SU-DHL-6 (cell line): ENCODE data around the gene ZBTB16.

ENCODE experiments used
- H2AFZ ChIP-seq: fragments of 200-600 bp; sonication (generic); 2 replicates; pipeline ENCODE4 v1.6.1; 2014; ENCODE audit warnings: low read depth, mild to moderate bottlenecking, moderate library complexity, mixed read lengths, antibody characterized with exemption, low read length; ENCODE audit not compliant: severe bottlenecking
- H3F3A ChIP-seq: fragments of 200-600 bp; shearing (Covaris generic); 2 replicates; pipeline ENCODE4 v1.6.0; 2016; ENCODE audit warnings: antibody characterized with exemption, mild to moderate bottlenecking; ENCODE audit not compliant: insufficient read depth
- H3K27ac ChIP-seq: fragments of 200-600 bp; sonication (generic); 2 replicates; pipeline ENCODE4 v1.5.1; 2016; ENCODE audit warnings: low read depth, mild to moderate bottlenecking, low read length, moderate library complexity, mixed read lengths
- H3K27me3 ChIP-seq: fragments of 200-600 bp; sonication (generic), shearing (Covaris generic); 2 replicates; pipeline ENCODE4 v1.6.0; 2014; ENCODE audit warnings: mild to moderate bottlenecking, low read length
- H3K36me3 ChIP-seq: fragments of 200-600 bp; sonication (generic); 2 replicates; pipeline ENCODE4 v1.6.1; 2014; ENCODE audit warnings: mild to moderate bottlenecking, low read length, mixed read lengths
- H3K4me2 ChIP-seq: fragments of 300-600, 200-600 bp; shearing (Covaris generic), sonication (generic); 2 replicates; pipeline ENCODE4 v1.6.0; 2014; ENCODE audit warnings: low read length, low read depth, mild to moderate bottlenecking; ENCODE audit not compliant: poor library complexity, severe bottlenecking
- H3K4me3 ChIP-seq: fragments of 200-600 bp; sonication (generic); 2 replicates; pipeline ENCODE4 v1.5.1; 2014; ENCODE audit warnings: antibody characterized with exemption, low read length, mild to moderate bottlenecking, mixed read lengths; ENCODE audit not compliant: insufficient read depth, poor library complexity, severe bottlenecking
- H3K79me2 ChIP-seq: fragments of 200-600 bp; sonication (generic); 2 replicates; pipeline ENCODE4 v1.6.1; 2014; ENCODE audit warnings: mild to moderate bottlenecking, low read length, moderate library complexity; ENCODE audit not compliant: insufficient read depth
- H3K9ac ChIP-seq: fragments of 200-600 bp; sonication (generic); 2 replicates; pipeline ENCODE4 v1.7.0; 2014; ENCODE audit warnings: mild to moderate bottlenecking, low read length
- H3K9me2 ChIP-seq: fragments of 200-600 bp; sonication (generic); replicated peaks from 2 replicates; pipeline ENCODE4 v1.6.1; 2014; ENCODE audit warnings: low read length; ENCODE audit not compliant: insufficient read depth
- H3K9me3 ChIP-seq: fragments of 200-600 bp; sonication (generic); 2 replicates; pipeline ENCODE4 v1.6.1; 2014; ENCODE audit warnings: low read length, mixed read lengths; ENCODE audit not compliant: insufficient read depth
- H4K20me1 ChIP-seq: fragments of 200-600 bp; sonication (generic); 2 replicates; pipeline ENCODE4 v1.6.1; 2014; ENCODE audit warnings: low read depth, mild to moderate bottlenecking, antibody characterized with exemption, low read length, moderate library complexity, mixed read lengths
- EZH2phosphoT487 ChIP-seq: fragments of 200-600 bp; sonication (generic), shearing (Covaris generic); conservative IDR thresholded peaks from 2 replicates; pipeline ENCODE4 v1.6.1; 2018; ENCODE audit warnings: mild to moderate bottlenecking, antibody characterized with exemption, low read length, moderate library complexity, mixed read lengths
- TF ChIP-seq, protein P1 (sequence below): fragments of 200-600 bp; sonication (generic); IDR thresholded peaks from one replicate; pipeline ENCODE4 v1.5.1; 2017; ENCODE audit warnings: antibody characterized with exemption, mild to moderate bottlenecking, low read length, moderate library complexity; ENCODE audit not compliant: insufficient read depth, poor library complexity, severe bottlenecking

ZBTB16 gene

DNA sequence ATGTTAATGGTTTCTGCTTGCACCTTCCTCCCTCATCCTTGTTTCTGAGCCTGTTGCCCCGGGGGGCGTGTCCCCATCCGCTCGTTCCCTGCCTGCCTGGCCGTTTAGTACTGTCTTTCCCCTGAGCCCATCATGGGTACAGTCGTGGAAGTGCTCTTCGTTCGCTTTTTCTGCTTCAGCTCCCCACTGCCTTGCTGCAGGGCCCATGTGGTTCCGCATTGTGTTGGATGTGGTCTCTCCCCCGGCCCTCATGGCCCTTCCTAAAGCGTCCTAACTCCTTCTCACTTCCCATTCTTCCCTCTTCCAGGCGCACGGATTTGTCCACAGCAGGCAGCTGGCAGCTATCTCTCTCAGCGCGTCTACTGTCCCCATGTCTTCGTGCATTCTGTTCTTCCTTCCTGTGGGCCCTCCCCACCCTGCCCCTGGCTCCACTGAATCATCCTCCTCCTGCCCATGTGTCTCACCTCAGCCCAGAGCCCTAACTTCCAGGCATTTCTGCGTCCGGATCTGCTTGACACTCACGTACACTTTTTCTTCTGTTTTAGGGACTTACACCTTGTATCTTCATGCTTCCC, 98.1 kb downstream of the ZBTB16 start:
- Histone ChIP-seq H3K9me2 (no peaks in the 10 kb centered on the region), H3K36me3 (no peaks in the 10 kb centered on the region), H3K4me3 (no peak overlapping the region), H3K27me3 (no peaks in the 10 kb centered on the region), H3K27ac (no peak overlapping the region), H3K4me2 (no peak overlapping the region), H4K20me1 (no peaks in the 10 kb centered on the region), H3F3A (no peaks in the 10 kb centered on the region), H3K79me2 (no peaks in the 10 kb centered on the region), H3K9me3 (no peaks in the 10 kb centered on the region), H2AFZ (no peak overlapping the region), H3K9ac (no peak overlapping the region)
- TF ChIP-seq, protein P1, sequence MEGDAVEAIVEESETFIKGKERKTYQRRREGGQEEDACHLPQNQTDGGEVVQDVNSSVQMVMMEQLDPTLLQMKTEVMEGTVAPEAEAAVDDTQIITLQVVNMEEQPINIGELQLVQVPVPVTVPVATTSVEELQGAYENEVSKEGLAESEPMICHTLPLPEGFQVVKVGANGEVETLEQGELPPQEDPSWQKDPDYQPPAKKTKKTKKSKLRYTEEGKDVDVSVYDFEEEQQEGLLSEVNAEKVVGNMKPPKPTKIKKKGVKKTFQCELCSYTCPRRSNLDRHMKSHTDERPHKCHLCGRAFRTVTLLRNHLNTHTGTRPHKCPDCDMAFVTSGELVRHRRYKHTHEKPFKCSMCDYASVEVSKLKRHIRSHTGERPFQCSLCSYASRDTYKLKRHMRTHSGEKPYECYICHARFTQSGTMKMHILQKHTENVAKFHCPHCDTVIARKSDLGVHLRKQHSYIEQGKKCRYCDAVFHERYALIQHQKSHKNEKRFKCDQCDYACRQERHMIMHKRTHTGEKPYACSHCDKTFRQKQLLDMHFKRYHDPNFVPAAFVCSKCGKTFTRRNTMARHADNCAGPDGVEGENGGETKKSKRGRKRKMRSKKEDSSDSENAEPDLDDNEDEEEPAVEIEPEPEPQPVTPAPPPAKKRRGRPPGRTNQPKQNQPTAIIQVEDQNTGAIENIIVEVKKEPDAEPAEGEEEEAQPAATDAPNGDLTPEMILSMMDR = no peak
- TF ChIP-seq EZH2phosphoT487 = no peak

DNA sequence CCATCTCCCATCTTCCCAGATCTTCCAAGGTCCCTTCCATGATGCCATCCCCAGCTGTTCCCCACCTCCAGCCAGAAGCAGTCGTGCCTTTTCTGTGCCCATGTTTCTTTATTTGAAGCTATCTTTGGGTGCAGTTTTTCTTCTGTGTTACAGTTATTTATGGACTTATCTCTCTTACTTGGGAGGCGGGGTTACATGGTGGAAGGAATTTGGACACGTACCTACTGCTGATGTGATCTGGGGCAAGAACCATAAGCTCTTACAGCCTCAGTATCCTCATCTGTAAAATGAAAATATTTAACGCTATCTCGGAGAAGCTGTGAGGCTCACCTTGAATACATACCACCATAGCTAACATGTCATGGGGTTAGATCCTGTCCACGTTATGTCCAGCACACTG, 98.9 kb downstream of the ZBTB16 start:
- no peak overlapping the region for H3K4me3 ChIP-seq
- no peak overlapping the region for H3K27ac ChIP-seq
- no peaks in the 10 kb centered on the region for H3F3A ChIP-seq
- H3K4me2 ChIP-seq = no peak overlapping the region
- no peaks in the 10 kb centered on the region for H3K9me2 ChIP-seq
- no peaks in the 10 kb centered on the region for H3K27me3 ChIP-seq
- TF ChIP-seq, protein P1 = no peak
- TF ChIP-seq EZH2phosphoT487 = no peak
- no peak overlapping the region for H2AFZ ChIP-seq
- no peaks in the 10 kb centered on the region for H3K79me2 ChIP-seq
- no peaks in the 10 kb centered on the region for H4K20me1 ChIP-seq
- no peaks in the 10 kb centered on the region for H3K9me3 ChIP-seq
- H3K36me3 ChIP-seq = no peaks in the 10 kb centered on the region
- H3K9ac ChIP-seq = no peak overlapping the region

- Histone ChIP-seq H3K9me3 (no peaks in the 10 kb centered on the region), H3K27me3 (no peaks in the 10 kb centered on the region), H3K4me2 (no peak overlapping the region), H3K4me3 (no peak overlapping the region), H3K9ac (no peak overlapping the region), H2AFZ (no peak overlapping the region), H3K9me2 (no peaks in the 10 kb centered on the region), H3K79me2 (no peaks in the 10 kb centered on the region), H4K20me1 (no peaks in the 10 kb centered on the region), H3K36me3 (no peaks in the 10 kb centered on the region), H3K27ac (no peak overlapping the region), H3F3A (no peaks in the 10 kb centered on the region)
- no peak for TF ChIP-seq EZH2phosphoT487
- TF ChIP-seq, protein P1 = no peak
Observed at GRCh38 chr11:114158886-114159285, 99.4 kb downstream of the ZBTB16 start.

- H4K20me1 ChIP-seq = no peaks in the 10 kb centered on the region
- H3K9me3 ChIP-seq = no peaks in the 10 kb centered on the region
- no peaks in the 10 kb centered on the region for H3K27me3 ChIP-seq
- H3K9ac ChIP-seq = no peak overlapping the region
- no peak overlapping the region for H3K27ac ChIP-seq
- no peaks in the 10 kb centered on the region for H3K79me2 ChIP-seq
- H2AFZ ChIP-seq = no peak overlapping the region
- peak overlapping the region; percentile 54 for H3K4me2 ChIP-seq
- no peak overlapping the region for H3K4me3 ChIP-seq
- H3F3A ChIP-seq = no peaks in the 10 kb centered on the region
- H3K36me3 ChIP-seq = no peaks in the 10 kb centered on the region
- no peaks in the 10 kb centered on the region for H3K9me2 ChIP-seq
- TF ChIP-seq, protein P1 = no peak
- no peak for TF ChIP-seq EZH2phosphoT487
Observed at GRCh38 chr11:114159320-114159719, 99.8 kb downstream of the ZBTB16 start.
